Left ventricle myocardium inferior (tissue), 1 donor: Measurements from ENCODE around the gene PRKG1. TPM values are rescaled to one million over a fixed set of nuclear protein-coding genes. Genes with fewer than 3 reads are reported as not detected.

Experiments
- DNase-seq: peaks from one replicate; pipeline ENCODE4 v3.0.0-alpha.2; 2020
- H3K27ac ChIP-seq: fragments of 200-600 bp; replicated peaks from 2 replicates; pipeline ENCODE4 v1.8.0; 2021
- H3K27me3 ChIP-seq: fragments of 200-600 bp; 2 replicates; pipeline ENCODE4 v1.8.0; 2021; ENCODE audit warnings: low read depth
- H3K36me3 ChIP-seq: fragments of 200-600 bp; 2 replicates; pipeline ENCODE4 v1.8.0; 2021
- H3K4me1 ChIP-seq: fragments of 200-600 bp; 2 replicates; pipeline ENCODE4 v1.8.0; 2021
- H3K4me3 ChIP-seq: fragments of 200-600 bp; 2 replicates; pipeline ENCODE4 v1.8.0; 2021; ENCODE audit warnings: mild to moderate bottlenecking, moderate library complexity
- H3K9me3 ChIP-seq: fragments of 200-600 bp; replicated peaks from 2 replicates; pipeline ENCODE4 v1.8.0; 2021
- intact Hi-C: fragments of 100-400 bp; cut with micrococcal nuclease; formaldehyde crosslinking; loops from one replicate; pipeline ENCODE4 v1.11.0; 2022
- total RNA-seq: library from RNA; stranded (reverse); fragmentation: NEBNext Ultra II Directional; extraction: Animal tissue kit (Norgen Biotek cat#: 25700); gene quantifications from one replicate; pipeline ENCODE4 v1.2.1, GENCODE V29; 2021
- TF ChIP-seq, protein P1 (sequence below): fragments of 200-600 bp; IDR thresholded peaks from 2 replicates; pipeline ENCODE4 v1.8.0; 2021; ENCODE audit warnings: antibody characterized with exemption, mild to moderate bottlenecking, borderline replicate concordance
- donor health status: DM: no; HTN: yes; CAD: no; lungs with severe emphysema.

The PRKG1 gene
- total RNA-seq, 1 donor from 2014 or later: 38.9 TPM

DNA sequence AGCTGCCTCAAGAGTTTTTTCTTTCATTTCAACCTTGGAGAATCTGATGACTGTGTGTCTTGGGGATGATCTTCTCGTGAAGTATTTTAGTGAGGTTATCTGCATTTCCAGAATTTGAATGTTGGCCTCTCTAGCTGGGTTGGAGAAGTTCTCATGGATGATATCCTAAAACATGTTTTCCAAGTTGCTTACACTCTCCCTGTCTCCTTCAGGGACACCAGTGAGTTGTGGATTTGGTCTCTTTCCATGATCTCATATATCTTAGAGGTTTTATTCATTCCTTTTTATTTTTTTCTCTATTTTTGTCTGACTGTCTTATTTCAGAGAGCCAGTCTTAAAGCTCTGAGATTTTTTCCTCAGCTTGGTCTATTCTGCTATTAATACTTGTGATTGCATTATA lies 907.4 kb downstream of the PRKG1 start:
- H3K36me3 ChIP-seq: no peaks in the 10 kb centered on the region
- no peak overlapping the region for H3K4me3 ChIP-seq
- H3K27ac ChIP-seq: no peak overlapping the region
- DNase-seq: no peak
- peaks cover 4% of the 10 kb centered on the region for H3K4me1 ChIP-seq
- intact Hi-C loops: no loop called here
- TF ChIP-seq, protein P1, sequence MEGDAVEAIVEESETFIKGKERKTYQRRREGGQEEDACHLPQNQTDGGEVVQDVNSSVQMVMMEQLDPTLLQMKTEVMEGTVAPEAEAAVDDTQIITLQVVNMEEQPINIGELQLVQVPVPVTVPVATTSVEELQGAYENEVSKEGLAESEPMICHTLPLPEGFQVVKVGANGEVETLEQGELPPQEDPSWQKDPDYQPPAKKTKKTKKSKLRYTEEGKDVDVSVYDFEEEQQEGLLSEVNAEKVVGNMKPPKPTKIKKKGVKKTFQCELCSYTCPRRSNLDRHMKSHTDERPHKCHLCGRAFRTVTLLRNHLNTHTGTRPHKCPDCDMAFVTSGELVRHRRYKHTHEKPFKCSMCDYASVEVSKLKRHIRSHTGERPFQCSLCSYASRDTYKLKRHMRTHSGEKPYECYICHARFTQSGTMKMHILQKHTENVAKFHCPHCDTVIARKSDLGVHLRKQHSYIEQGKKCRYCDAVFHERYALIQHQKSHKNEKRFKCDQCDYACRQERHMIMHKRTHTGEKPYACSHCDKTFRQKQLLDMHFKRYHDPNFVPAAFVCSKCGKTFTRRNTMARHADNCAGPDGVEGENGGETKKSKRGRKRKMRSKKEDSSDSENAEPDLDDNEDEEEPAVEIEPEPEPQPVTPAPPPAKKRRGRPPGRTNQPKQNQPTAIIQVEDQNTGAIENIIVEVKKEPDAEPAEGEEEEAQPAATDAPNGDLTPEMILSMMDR: no peak
- H3K9me3 ChIP-seq: peaks cover 8% of the 10 kb centered on the region
- no peaks in the 10 kb centered on the region for H3K27me3 ChIP-seq

DNA sequence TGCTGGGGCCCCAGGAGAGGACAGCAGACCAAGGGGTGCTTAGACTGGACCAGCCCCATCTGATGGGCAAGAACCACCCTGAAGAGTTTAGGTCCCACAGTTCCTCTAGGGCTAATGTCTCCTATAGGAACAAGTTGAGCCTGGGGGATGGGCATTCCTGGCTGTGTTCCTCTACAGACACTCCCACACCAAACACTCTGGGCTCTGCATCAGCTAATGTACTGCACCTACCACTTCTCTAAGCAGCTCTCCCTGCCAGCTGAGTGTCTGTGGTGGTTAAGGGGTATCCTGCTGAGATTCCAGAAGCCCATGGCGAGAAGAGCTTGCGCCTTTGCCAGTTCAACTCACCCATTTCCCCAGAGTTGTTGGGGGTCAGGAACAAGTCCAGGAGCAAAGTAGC lies 909.2 kb downstream of the PRKG1 start:
- Histone ChIP-seq H3K27ac (no peak overlapping the region), H3K9me3 (peaks cover 8% of the 10 kb centered on the region), H3K27me3 (no peaks in the 10 kb centered on the region), H3K4me3 (no peak overlapping the region), H3K36me3 (no peaks in the 10 kb centered on the region), H3K4me1 (peaks cover 4% of the 10 kb centered on the region)
- no peak for DNase-seq
- intact Hi-C loops: no loop called here
- TF ChIP-seq, protein P1: no peak

DNA sequence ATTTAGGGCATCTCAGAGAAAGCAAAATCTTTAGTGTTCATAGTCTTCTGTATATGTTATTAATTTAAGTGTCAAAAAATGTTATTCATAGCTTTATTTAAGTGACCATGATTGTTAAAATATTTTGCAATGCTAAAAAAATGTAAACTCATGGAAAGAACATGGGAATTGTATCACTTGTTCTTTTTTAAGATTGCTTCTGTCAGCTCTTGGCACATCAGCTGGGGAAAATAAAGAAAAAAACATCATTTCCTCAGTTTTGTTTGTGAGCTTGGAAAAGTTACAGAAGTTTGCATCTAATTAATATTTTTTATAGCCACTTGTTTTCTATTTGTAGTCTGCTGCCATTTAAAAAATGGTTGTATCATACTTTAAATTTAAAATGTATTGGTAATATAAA lies 911.0 kb downstream of the PRKG1 start:
- H3K9me3 ChIP-seq: peaks cover 8% of the 10 kb centered on the region
- no peaks in the 10 kb centered on the region for H3K36me3 ChIP-seq
- H3K27me3 ChIP-seq: no peaks in the 10 kb centered on the region
- no peak for DNase-seq
- H3K4me1 ChIP-seq: peaks cover 4% of the 10 kb centered on the region
- TF ChIP-seq, protein P1: no peak
- intact Hi-C loops: no loop called here
- no peak overlapping the region for H3K27ac ChIP-seq
- no peak overlapping the region for H3K4me3 ChIP-seq

DNA sequence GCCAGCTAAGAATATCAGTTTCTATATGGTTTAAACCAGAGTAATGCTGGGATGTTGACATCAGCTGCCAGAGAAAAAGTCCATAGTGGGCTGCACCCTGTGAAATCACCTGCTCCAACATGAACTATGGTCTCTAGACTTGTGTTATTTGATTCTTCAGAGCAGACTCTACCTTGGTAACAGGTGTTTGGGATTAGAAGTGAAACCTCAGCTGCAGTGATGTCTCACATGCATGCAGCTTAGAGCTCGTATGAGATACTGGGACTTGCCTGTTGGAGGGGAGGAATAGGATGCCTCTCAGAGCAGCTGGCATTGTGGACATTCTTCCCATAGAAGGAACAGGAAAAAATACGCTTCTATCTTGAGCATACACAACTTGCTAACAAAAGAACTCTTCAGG lies 912.2 kb downstream of the PRKG1 start:
- H3K9me3 ChIP-seq: peaks cover 6% of the 10 kb centered on the region
- intact Hi-C loops: no loop called here

DNA sequence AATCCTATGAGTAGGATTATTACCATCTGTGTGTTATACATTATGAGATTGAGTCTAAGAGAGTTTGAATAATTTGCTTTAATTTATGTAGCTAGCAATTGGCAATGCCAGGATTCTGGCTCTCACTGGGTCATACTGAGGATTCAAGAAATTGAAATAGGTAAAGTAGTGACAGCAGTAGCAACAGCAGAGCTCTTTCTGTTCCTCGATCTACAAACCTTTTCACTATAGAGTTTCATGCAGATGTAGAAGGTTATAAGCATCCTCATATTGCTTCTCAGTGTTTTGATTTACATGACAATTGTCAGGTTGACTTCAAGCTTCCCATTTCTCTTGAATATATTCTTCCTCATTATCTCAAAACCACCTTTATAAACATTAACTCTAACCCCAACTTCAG lies 919.2 kb downstream of the PRKG1 start:
- TF ChIP-seq, protein P1: no peak
- Histone ChIP-seq H3K27me3 (no peaks in the 10 kb centered on the region), H3K36me3 (no peaks in the 10 kb centered on the region)

More for the DNA sequence above, 912.2 kb downstream of the PRKG1 start:
- TF ChIP-seq, protein P1: no peak
- Histone ChIP-seq H3K27me3 (no peaks in the 10 kb centered on the region), H3K27ac (no peak overlapping the region), H3K4me3 (no peak overlapping the region), H3K36me3 (no peaks in the 10 kb centered on the region), H3K4me1 (peaks cover 4% of the 10 kb centered on the region)
- no peak for DNase-seq

DNA sequence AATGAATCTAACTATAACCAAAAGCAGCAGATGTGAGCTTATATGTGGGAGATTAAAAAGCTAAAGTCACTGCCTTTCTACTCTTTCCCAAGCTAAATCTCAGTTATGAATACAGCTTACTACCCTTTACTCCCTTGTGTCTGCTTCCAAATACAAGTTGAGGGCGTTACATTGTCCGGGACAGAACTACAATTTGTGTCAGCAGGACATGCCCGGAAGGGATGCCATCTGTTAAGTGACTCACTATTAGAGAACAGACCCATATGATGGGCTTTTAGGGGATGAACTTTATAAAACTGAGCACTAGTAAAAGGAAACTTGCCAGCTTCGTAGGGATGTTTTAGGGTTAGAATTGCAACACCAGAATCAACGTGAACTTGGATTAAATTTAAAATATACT lies 924.8 kb downstream of the PRKG1 start:
- no peaks in the 10 kb centered on the region for H3K36me3 ChIP-seq
- H3K4me3 ChIP-seq: no peak overlapping the region
- TF ChIP-seq, protein P1: no peak
- H3K27ac ChIP-seq: no peak overlapping the region
- no peaks in the 10 kb centered on the region for H3K27me3 ChIP-seq
- no peaks in the 10 kb centered on the region for H3K9me3 ChIP-seq
- no peak for DNase-seq
- intact Hi-C loops: no loop called here
- peaks cover 18% of the 10 kb centered on the region for H3K4me1 ChIP-seq

More for the DNA sequence above, 919.2 kb downstream of the PRKG1 start:
- peaks cover 6% of the 10 kb centered on the region for H3K9me3 ChIP-seq
- H3K27ac ChIP-seq: no peak overlapping the region
- no peak overlapping the region for H3K4me3 ChIP-seq
- intact Hi-C loops: no loop called here
- H3K4me1 ChIP-seq: no peaks in the 10 kb centered on the region
- DNase-seq: no peak
